Hepatocyte (in vitro differentiated cells): ENCODE results near the gene ANKS4B. TPM values are rescaled to one million over a fixed set of nuclear protein-coding genes. Genes with fewer than 3 reads are reported as not detected.

Source experiments
- DNase-seq: peaks from one replicate; pipeline ENCODE4 v3.0.0-alpha.2; 2016; ENCODE audit warnings: low spot score
- H2AFZ ChIP-seq: fragments of 200-600 bp; sonication (generic); 2 replicates; pipeline ENCODE4 v1.6.0; 2016; ENCODE audit warnings: antibody characterized with exemption, mild to moderate bottlenecking
- H3K27ac ChIP-seq: fragments of 200-600 bp; sonication (generic); 2 replicates; pipeline ENCODE4 v1.5.1; 2016; ENCODE audit warnings: mild to moderate bottlenecking
- H3K27me3 ChIP-seq: fragments of 200-600 bp; sonication (generic); 2 replicates; pipeline ENCODE4 v1.6.1; 2016
- H3K36me3 ChIP-seq: fragments of 200-600 bp; sonication (generic); replicated peaks from 2 replicates; pipeline ENCODE4 v1.5.1; 2016; ENCODE audit warnings: low read depth; ENCODE audit not compliant: insufficient read depth
- H3K4me1 ChIP-seq: fragments of 200-600 bp; sonication (generic); 2 replicates; pipeline ENCODE4 v1.5.1; 2016; ENCODE audit warnings: mild to moderate bottlenecking, moderate library complexity; ENCODE audit not compliant: insufficient read depth
- H3K4me2 ChIP-seq: fragments of 200-600 bp; sonication (generic); 2 replicates; pipeline ENCODE4 v1.6.0; 2016
- H3K4me3 ChIP-seq: fragments of 200-600 bp; sonication (generic); 2 replicates; pipeline ENCODE4 v1.5.1; 2016; ENCODE audit warnings: mild to moderate bottlenecking
- H3K79me2 ChIP-seq: fragments of 200-600 bp; sonication (generic); 2 replicates; pipeline ENCODE4 v1.6.0; 2017; ENCODE audit warnings: mild to moderate bottlenecking
- H3K9me2 ChIP-seq: fragments of 200-600 bp; sonication (generic); replicated peaks from 2 replicates; pipeline ENCODE4 v1.6.0; 2017; ENCODE audit warnings: mild to moderate bottlenecking; ENCODE audit not compliant: insufficient read depth
- H3K9me3 ChIP-seq: fragments of 200-600 bp; sonication (generic); 2 replicates; pipeline ENCODE4 v1.5.1; 2016; ENCODE audit warnings: low read depth, mild to moderate bottlenecking
- H4K20me1 ChIP-seq: fragments of 200-600 bp; sonication (generic); 2 replicates; pipeline ENCODE4 v1.6.0; 2016; ENCODE audit warnings: mild to moderate bottlenecking; ENCODE audit not compliant: insufficient read depth, poor library complexity, severe bottlenecking
- CTCF ChIP-seq: fragments of 200-600 bp; sonication (generic); IDR thresholded peaks from 2 replicates; pipeline ENCODE4 v1.5.1; 2016; ENCODE audit warnings: antibody characterized with exemption, mild to moderate bottlenecking; ENCODE audit not compliant: poor library complexity
- EZH2 ChIP-seq: fragments of 200-600 bp; sonication (generic); IDR thresholded peaks from 2 replicates; pipeline ENCODE4 v1.6.1; 2016; ENCODE audit warnings: antibody characterized with exemption, mild to moderate bottlenecking, borderline replicate concordance
- EZH2phosphoT487 ChIP-seq: fragments of 200-600 bp; sonication (generic); IDR thresholded peaks from one replicate; pipeline ENCODE4 v1.6.1; 2018; ENCODE audit warnings: antibody characterized with exemption, mild to moderate bottlenecking, low read depth, moderate library complexity; ENCODE audit not compliant: unreplicated experiment, severe bottlenecking
- WGBS: methylation state at CpG from one replicate; pipeline ENCODE4 v1.1.6; 2016; ENCODE audit warnings: low lambda C conversion rate; ENCODE audit errors: missing lambda C conversion rate; 5-methylcytosine and 5-hydroxymethylcytosine counted together
- polyA plus RNA-seq: library from polyadenylated mRNA; unstranded; fragments of >200 nt; fragmentation: Nextera tagmentation; extraction: Ambion mirVana; gene quantifications from 2 replicates; pipeline ENCODE4 v1.2.1, GENCODE V29; 2016
- total RNA-seq: library from RNA; depleted of rRNA; stranded (reverse); fragments of >200 nt; gene quantifications from 2 replicates; pipeline ENCODE4 v1.2.3, GENCODE V29; 2014

ANKS4B gene, protein sequence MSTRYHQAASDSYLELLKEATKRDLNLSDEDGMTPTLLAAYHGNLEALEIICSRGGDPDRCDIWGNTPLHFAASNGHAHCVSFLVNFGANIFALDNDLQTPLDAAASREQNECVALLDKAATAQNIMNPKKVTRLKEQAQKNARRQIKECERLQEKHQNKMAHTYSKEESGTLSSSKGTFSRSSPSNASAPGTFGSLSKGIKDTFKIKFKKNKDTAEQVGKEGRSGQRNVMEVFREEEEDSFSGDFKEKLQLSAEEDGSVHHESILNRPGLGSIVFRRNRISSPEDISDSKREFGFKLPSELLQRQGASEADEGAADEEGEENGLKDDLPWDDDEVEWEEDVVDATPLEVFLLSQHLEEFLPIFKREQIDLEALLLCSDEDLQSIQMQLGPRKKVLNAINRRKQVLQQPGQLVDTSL
- total RNA-seq (17.9 and 20.9 TPM in 2 replicates), polyA plus RNA-seq (6.9 and 7.9 TPM in 2 replicates)

DNA sequence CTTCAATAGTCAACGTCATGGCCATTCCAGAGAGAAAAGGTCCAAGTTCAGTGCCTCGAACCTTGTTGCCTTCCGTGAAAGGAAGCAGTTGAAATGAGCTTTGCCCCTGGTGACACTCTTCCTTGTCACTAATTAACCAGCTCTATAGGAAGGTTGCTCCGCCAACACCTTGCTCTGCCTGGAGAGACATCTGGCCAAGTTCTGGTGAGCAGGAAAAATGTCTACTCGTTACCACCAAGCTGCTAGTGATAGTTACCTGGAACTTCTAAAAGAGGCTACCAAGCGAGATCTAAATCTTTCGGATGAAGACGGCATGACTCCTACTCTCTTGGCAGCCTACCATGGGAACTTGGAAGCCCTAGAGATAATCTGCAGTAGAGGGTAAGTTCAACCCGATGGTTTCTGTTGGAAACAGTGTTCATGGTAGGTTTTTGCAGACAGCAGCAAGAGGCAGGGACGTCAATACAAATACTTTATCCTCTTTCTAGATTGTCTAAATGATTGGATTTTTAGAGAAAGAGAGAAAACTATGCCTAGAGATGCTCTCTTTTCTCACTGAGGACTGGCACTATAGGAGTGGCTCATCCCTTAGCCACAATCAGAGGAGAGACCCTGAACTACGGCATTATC is at the start of gene ANKS4B:
Gene ANKS4B, plus strand, starts transcription at position 179 of the 630 bp plus-strand sequence. Its CDS starts 39 bp downstream, at position 218.
- H3K4me3 ChIP-seq = peak within 1 kb of the TSS; percentile 8
- no peaks in the 10 kb centered on the region for H4K20me1 ChIP-seq
- no peaks in the 10 kb centered on the region for H3K9me3 ChIP-seq
- H2AFZ ChIP-seq = no peak within 1 kb of the TSS
- H3K27ac ChIP-seq = peak within 1 kb of the TSS; percentile 89
- DNase-seq = peak; percentile 74
- WGBS = 71% methylated on average over 11 of the region's 11 CpGs
- TF ChIP-seq CTCF = no peak
- TF ChIP-seq EZH2 = no peak
- TF ChIP-seq EZH2phosphoT487 = no peak
- H3K79me2 ChIP-seq = peaks cover 47% of the 10 kb centered on the region
- H3K9me2 ChIP-seq = no peaks in the 10 kb centered on the region
- H3K4me1 ChIP-seq = no peaks in the 10 kb centered on the region
- no peaks in the 10 kb centered on the region for H3K36me3 ChIP-seq
- H3K4me2 ChIP-seq = peak within 1 kb of the TSS; percentile 70
- no peaks in the 10 kb centered on the region for H3K27me3 ChIP-seq

DNA sequence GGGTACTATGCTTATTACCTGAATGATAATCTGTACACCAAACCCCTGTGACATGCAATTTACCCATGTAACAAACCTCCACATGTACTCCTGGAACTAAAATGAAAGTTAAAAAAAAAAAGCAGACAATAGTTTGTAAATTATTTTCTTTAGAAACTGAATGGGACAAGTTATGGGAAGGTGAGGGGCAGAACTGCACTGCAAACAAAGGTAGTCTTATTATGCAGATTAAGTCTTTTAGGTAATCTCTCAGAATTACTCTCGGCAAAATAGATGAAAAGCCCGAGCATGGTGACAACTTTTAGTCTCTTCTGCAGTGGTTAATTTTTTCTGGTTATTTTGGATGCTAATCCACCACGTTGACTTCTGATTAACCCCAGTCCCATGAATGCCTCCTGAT is 49.5 kb upstream of the ANKS4B start:
- Histone ChIP-seq H3K4me3 (no peak overlapping the region), H2AFZ (no peak overlapping the region), H3K4me1 (no peaks in the 10 kb centered on the region), H3K4me2 (no peak overlapping the region), H3K9me3 (no peaks in the 10 kb centered on the region), H3K79me2 (no peaks in the 10 kb centered on the region), H3K9me2 (no peaks in the 10 kb centered on the region), H3K36me3 (no peaks in the 10 kb centered on the region), H4K20me1 (no peaks in the 10 kb centered on the region), H3K27me3 (no peaks in the 10 kb centered on the region), H3K27ac (no peak overlapping the region)
- DNase-seq = no peak
- 93% methylated on average over 3 of the region's 3 CpGs for WGBS
- TF ChIP-seq CTCF = no peak

GRCh38 chr16:21184834-21185233 is 48.7 kb upstream of the ANKS4B start:
- WGBS = 79% methylated on average over 3 of the region's 3 CpGs
- Histone ChIP-seq H3K9me2 (no peaks in the 10 kb centered on the region), H3K36me3 (no peaks in the 10 kb centered on the region), H3K27me3 (no peaks in the 10 kb centered on the region), H3K27ac (no peak overlapping the region), H3K9me3 (no peaks in the 10 kb centered on the region), H4K20me1 (no peaks in the 10 kb centered on the region), H3K79me2 (no peaks in the 10 kb centered on the region), H3K4me3 (no peak overlapping the region), H3K4me1 (no peaks in the 10 kb centered on the region), H2AFZ (no peak overlapping the region), H3K4me2 (no peak overlapping the region)
- no peak for DNase-seq
- TF ChIP-seq EZH2 (no peak), EZH2phosphoT487 (no peak)

- DNase-seq = no peak
- Histone ChIP-seq H3K4me3 (no peak overlapping the region), H3K9me2 (no peaks in the 10 kb centered on the region), H3K4me1 (no peaks in the 10 kb centered on the region), H4K20me1 (no peaks in the 10 kb centered on the region), H2AFZ (no peak overlapping the region), H3K27me3 (no peaks in the 10 kb centered on the region), H3K4me2 (no peak overlapping the region), H3K9me3 (no peaks in the 10 kb centered on the region), H3K79me2 (no peaks in the 10 kb centered on the region), H3K27ac (no peak overlapping the region), H3K36me3 (no peaks in the 10 kb centered on the region)
- 91% methylated on average over 12 of the region's 12 CpGs for WGBS
- no peak for TF ChIP-seq EZH2phosphoT487
- no peak for TF ChIP-seq EZH2
- no peak for TF ChIP-seq CTCF
Measured at GRCh38 chr16:21185659-21186325, 47.7 kb upstream of the ANKS4B start.
